Measurements from ENCODE around the gene GPR135. TPM values are rescaled to one million over a fixed set of nuclear protein-coding genes. Genes with fewer than 3 reads are reported as not detected.

Gene GPR135
- total RNA-seq, 1 experiment from 2014 or later: 6.7 TPM

GRCh38 chr14:59419303-59419702 is 45.9 kb downstream of the GPR135 start:
- TF ChIP-seq EZH2 (IDR thresholded peaks at IDR 0.05; ENCODE audit: low read length, unreplicated experiment) (no peak), EZH2phosphoT487 (IDR thresholded peaks at IDR 0.05; ENCODE audit: borderline replicate concordance, low read length) (no peak), CTCF (conservative IDR thresholded peaks at IDR 0.05; ENCODE audit: low read depth, low read length) (no peak)
- CTCF ChIA-PET: no interaction called here

GRCh38 chr14:59417311-59417710 is 47.9 kb downstream of the GPR135 start:
- TF ChIP-seq CTCF (conservative IDR thresholded peaks at IDR 0.05; ENCODE audit: low read depth, low read length) (no peak), EZH2 (IDR thresholded peaks at IDR 0.05; ENCODE audit: low read length, unreplicated experiment) (no peak), EZH2phosphoT487 (IDR thresholded peaks at IDR 0.05; ENCODE audit: borderline replicate concordance, low read length) (no peak)

More at GRCh38 chr14:59419303-59419702, 45.9 kb downstream of the GPR135 start:
- BruUV-seq (replicated peaks): no TSS peak
- Histone ChIP-seq H3K4me1 (ENCODE audit: insufficient read depth, low read length) (no peaks in the 10 kb centered on the region), H4K20me1 (ENCODE audit: low read length) (no peaks in the 10 kb centered on the region), H3K27ac (ENCODE audit: low read length) (no peak overlapping the region), H3K4me2 (ENCODE audit: low read length) (no peak overlapping the region), H3K9me3 (ENCODE audit: low read length) (no peaks in the 10 kb centered on the region), H3K36me3 (ENCODE audit: low read depth, low read length) (no peaks in the 10 kb centered on the region), H2AFZ (ENCODE audit: low read length) (no peak overlapping the region), H3K27me3 (ENCODE audit: low read length) (no peaks in the 10 kb centered on the region), H3K4me3 (ENCODE audit: low read length) (no peak overlapping the region), H3F3A (ENCODE audit: low read length, unreplicated experiment) (no peaks in the 10 kb centered on the region), H3K79me2 (ENCODE audit: low read length) (no peaks in the 10 kb centered on the region), H3K9me2 (replicated peaks; ENCODE audit: low read length) (no peaks in the 10 kb centered on the region), H3K9ac (ENCODE audit: low read length) (no peak overlapping the region)
- ATAC-seq: no peak
- no peak for DNase-seq
- intact Hi-C loops (cut with micrococcal nuclease): no loop called here
- POLR2A ChIA-PET (ENCODE audit: unreplicated experiment): interaction anchor here (0.5 kb wide), 1 partner anchor 1015 kb away, joined by 3 read pairs; no protein-coding TSS in a partner anchor

DNA sequence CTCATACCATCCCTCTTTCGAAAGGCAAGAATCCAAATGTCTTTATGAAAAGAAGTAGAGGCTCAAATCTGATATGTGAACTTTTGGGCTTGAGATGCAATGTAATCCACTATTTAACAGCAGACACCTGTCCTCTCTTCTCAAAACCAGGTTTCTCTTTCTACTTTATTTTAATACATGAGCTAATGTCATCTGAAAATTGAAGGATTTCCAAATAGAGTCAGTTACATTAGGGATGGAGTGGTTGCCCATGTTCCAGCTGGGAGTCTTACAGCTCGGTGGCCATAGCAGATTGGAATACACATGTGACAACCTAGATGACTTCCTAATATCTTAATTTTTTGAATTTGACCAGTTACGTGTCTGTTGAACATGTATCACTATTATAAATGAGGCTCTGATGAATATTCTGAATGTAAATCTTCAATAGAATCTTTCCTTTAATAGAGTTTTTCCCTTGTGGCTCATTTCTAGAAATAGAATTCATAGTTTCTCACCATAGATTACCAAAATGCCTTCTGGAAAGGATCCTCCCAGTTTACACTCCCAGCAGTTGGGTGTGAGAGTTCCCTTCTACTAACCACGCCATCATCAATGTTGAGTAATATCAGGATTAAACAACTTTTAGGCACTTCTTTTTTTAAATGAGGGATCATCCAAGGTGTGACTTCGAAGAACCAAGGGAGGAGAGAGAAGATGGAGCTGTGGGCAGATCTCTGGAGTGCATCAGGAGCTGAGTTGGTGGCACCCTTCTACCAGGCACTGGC is 49.2 kb downstream of the GPR135 start:
- no peaks in the 10 kb centered on the region for H3K79me2 ChIP-seq (ENCODE audit: low read length)

More at GRCh38 chr14:59417311-59417710, 47.9 kb downstream of the GPR135 start:
- no TSS peak for BruUV-seq (replicated peaks)
- Histone ChIP-seq H2AFZ (ENCODE audit: low read length) (no peak overlapping the region), H3K27ac (ENCODE audit: low read length) (no peak overlapping the region), H4K20me1 (ENCODE audit: low read length) (no peaks in the 10 kb centered on the region), H3K79me2 (ENCODE audit: low read length) (no peaks in the 10 kb centered on the region), H3K27me3 (ENCODE audit: low read length) (no peaks in the 10 kb centered on the region), H3K4me2 (ENCODE audit: low read length) (no peak overlapping the region), H3F3A (ENCODE audit: low read length, unreplicated experiment) (no peaks in the 10 kb centered on the region), H3K9me3 (ENCODE audit: low read length) (no peaks in the 10 kb centered on the region), H3K4me3 (ENCODE audit: low read length) (no peak overlapping the region), H3K36me3 (ENCODE audit: low read depth, low read length) (no peaks in the 10 kb centered on the region), H3K9ac (ENCODE audit: low read length) (no peak overlapping the region), H3K9me2 (replicated peaks; ENCODE audit: low read length) (no peaks in the 10 kb centered on the region), H3K4me1 (ENCODE audit: insufficient read depth, low read length) (no peaks in the 10 kb centered on the region)
- ChIA-PET POLR2A (ENCODE audit: unreplicated experiment) (no interaction called here), CTCF (no interaction called here)
- ATAC-seq (no peak), DNase-seq (no peak)
- intact Hi-C loops (cut with micrococcal nuclease): no loop called here

More for the DNA sequence above, 49.2 kb downstream of the GPR135 start:
- BruUV-seq (replicated peaks): no TSS peak
- no peaks in the 10 kb centered on the region for H3K9me2 ChIP-seq (replicated peaks; ENCODE audit: low read length)
- ChIA-PET CTCF (no interaction called here), POLR2A (ENCODE audit: unreplicated experiment) (no interaction called here)
- no peak for DNase-seq
- no peaks in the 10 kb centered on the region for H3K4me1 ChIP-seq (ENCODE audit: insufficient read depth, low read length)
- no peak for ATAC-seq
- no peaks in the 10 kb centered on the region for H3K36me3 ChIP-seq (ENCODE audit: low read depth, low read length)
- no peaks in the 10 kb centered on the region for H3K9me3 ChIP-seq (ENCODE audit: low read length)
- no peaks in the 10 kb centered on the region for H3K27me3 ChIP-seq (ENCODE audit: low read length)
- H4K20me1 ChIP-seq (ENCODE audit: low read length): no peaks in the 10 kb centered on the region
- no peak overlapping the region for H3K27ac ChIP-seq (ENCODE audit: low read length)
- no peak for TF ChIP-seq EZH2 (IDR thresholded peaks at IDR 0.05; ENCODE audit: low read length, unreplicated experiment)
- no peak for TF ChIP-seq CTCF (conservative IDR thresholded peaks at IDR 0.05; ENCODE audit: low read depth, low read length)
- no peak for TF ChIP-seq EZH2phosphoT487 (IDR thresholded peaks at IDR 0.05; ENCODE audit: borderline replicate concordance, low read length)
- no peak overlapping the region for H3K9ac ChIP-seq (ENCODE audit: low read length)
- no peaks in the 10 kb centered on the region for H3F3A ChIP-seq (ENCODE audit: low read length, unreplicated experiment)
- intact Hi-C loops (cut with micrococcal nuclease): no loop called here
- no peak overlapping the region for H3K4me2 ChIP-seq (ENCODE audit: low read length)
- H3K4me3 ChIP-seq (ENCODE audit: low read length): no peak overlapping the region
- no peak overlapping the region for H2AFZ ChIP-seq (ENCODE audit: low read length)
